Heart left ventricle (tissue), 13 donors: Measurements from ENCODE around the gene ANKRD13C.

Experiments
- POLR2A ChIP-seq, 2 donors: fragments of 450-650 bp; IDR thresholded peaks; one replicate each; pipeline ENCODE4 v1.6.1; 2017; ENCODE audit warnings: antibody characterized with exemption in 2 of 2, mild to moderate bottlenecking in 2 of 2, moderate library complexity in 2 of 2
- TF ChIP-seq, protein P1 (sequence below), 12 donors: fragments of 200-600 bp; sonication (generic) in 4 of 12; IDR thresholded peaks; one replicate each; pipeline versions ENCODE4 v1.5.0 to v1.8.0; 2018 to 2022; ENCODE audit warnings: antibody characterized with exemption in 12 of 12, mild to moderate bottlenecking in 5 of 12
- donor health status: ischemic (EF 13 %, LVEDD 7.1; RV severe dilation, severe dysfunction).
- donor health status: DM: no; HTN: yes; CAD: no.
- donor health status: DM: no; HTN: no; CAD: no.
- donor health status: ischemic (EF 25% LVEDD 6.9; RV normal size, moderate dysfunction).
- donor health status: ischemic (EF 25% LVEDD 5.7; RV mildly dilated, moderate dysfunction).
- donor health status: ischemic (EF 35%, LVEDD 5.7; RV mildly dilated, moderate dysfunction).
- donor health status: nonischemic (EF 11% LVEDD 7.7; RV severe dilation, severe dysfunction).
- donor health status: DM: yes; HTN: yes; CAD: no.
- donor health status: PGD.
- donor health status: ischemic (EF 29% LVEDD 5.4; RV normal size, mild dysfunction).
- donor health status: nonischemic (EF 23%, LVEDD 6.1; RV moderate dilation, normal function).

DNA sequence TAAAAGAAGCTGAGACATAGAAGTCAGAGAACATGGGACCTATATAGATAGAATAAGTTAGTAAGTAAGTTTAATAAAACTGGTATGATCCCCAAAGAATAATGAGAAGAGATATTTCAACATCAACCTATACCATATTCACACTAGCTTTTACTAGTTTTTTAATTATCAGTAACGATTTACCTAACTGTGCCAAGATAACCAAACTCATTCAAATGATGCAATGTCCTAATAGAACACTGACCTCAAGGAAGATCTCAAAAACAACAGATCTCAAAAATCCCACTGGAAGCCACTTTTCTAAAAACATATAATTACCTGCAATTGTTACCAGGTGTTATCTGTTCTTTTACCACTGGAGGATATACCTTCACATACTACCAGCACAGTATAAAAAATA lies 38.7 kb downstream of the ANKRD13C start:
- TF ChIP-seq, protein P1, sequence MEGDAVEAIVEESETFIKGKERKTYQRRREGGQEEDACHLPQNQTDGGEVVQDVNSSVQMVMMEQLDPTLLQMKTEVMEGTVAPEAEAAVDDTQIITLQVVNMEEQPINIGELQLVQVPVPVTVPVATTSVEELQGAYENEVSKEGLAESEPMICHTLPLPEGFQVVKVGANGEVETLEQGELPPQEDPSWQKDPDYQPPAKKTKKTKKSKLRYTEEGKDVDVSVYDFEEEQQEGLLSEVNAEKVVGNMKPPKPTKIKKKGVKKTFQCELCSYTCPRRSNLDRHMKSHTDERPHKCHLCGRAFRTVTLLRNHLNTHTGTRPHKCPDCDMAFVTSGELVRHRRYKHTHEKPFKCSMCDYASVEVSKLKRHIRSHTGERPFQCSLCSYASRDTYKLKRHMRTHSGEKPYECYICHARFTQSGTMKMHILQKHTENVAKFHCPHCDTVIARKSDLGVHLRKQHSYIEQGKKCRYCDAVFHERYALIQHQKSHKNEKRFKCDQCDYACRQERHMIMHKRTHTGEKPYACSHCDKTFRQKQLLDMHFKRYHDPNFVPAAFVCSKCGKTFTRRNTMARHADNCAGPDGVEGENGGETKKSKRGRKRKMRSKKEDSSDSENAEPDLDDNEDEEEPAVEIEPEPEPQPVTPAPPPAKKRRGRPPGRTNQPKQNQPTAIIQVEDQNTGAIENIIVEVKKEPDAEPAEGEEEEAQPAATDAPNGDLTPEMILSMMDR (IDR thresholded peaks at IDR 0.05), result no peak
- TF ChIP-seq POLR2A (IDR thresholded peaks at IDR 0.05), result no peak
